BE2C (cell line): Measurements from ENCODE around the gene SSPN.
A peak's percentile ranks its signal among the peaks of the same experiment; 100 is the strongest.

ENCODE experiments used
- DNase-seq: peaks from one replicate; pipeline ENCODE4 v3.0.0-alpha.2; 2020
- H3K27me3 ChIP-seq: fragments of 250-450 bp; sonication (Bioruptor Pico); 2 replicates; pipeline ENCODE4 v1.5.1; 2020; ENCODE audit warnings: mild to moderate bottlenecking
- H3K36me3 ChIP-seq: fragments of 250-450 bp; sonication (Bioruptor Pico); 2 replicates; pipeline ENCODE4 v1.5.1; 2020; ENCODE audit warnings: mild to moderate bottlenecking
- H3K4me1 ChIP-seq: fragments of 250-450 bp; sonication (Bioruptor Pico); 2 replicates; pipeline ENCODE4 v1.5.1; 2020
- H3K4me3 ChIP-seq: 2 replicates; pipeline ENCODE4 v1.5.1; 2011; ENCODE audit warnings: low read depth, low read length
- H3K9me3 ChIP-seq: fragments of 250-450 bp; sonication (Bioruptor Pico); 2 replicates; pipeline ENCODE4 v1.5.1; 2020
- CTCF ChIP-seq: IDR thresholded peaks from 2 replicates; pipeline ENCODE4 v1.5.1; 2012; ENCODE audit warnings: mild to moderate bottlenecking, low read depth, low read length

SSPN gene

GRCh38 chr12:26188641-26189040 lies 6.7 kb upstream of the SSPN start:
- Histone ChIP-seq H3K4me3 (no peak overlapping the region), H3K27me3 (no peaks in the 10 kb centered on the region), H3K4me1 (peaks cover 4% of the 10 kb centered on the region; the same call in 1 of the 2 replicates), H3K36me3 (no peaks in the 10 kb centered on the region), H3K9me3 (no peaks in the 10 kb centered on the region)
- no peak for DNase-seq
- no peak for TF ChIP-seq CTCF

- no peaks in the 10 kb centered on the region for H3K36me3 ChIP-seq
- H3K9me3 ChIP-seq: no peaks in the 10 kb centered on the region
- no peak overlapping the region for H3K4me3 ChIP-seq
- peaks cover 16% of the 10 kb centered on the region for H3K27me3 ChIP-seq
- DNase-seq: no peak
- peaks cover 7% of the 10 kb centered on the region for H3K4me1 ChIP-seq
- TF ChIP-seq CTCF: no peak
Observed at GRCh38 chr12:26192142-26192541, 3.2 kb upstream of the SSPN start.

- no peak for DNase-seq
- peaks cover 13% of the 10 kb centered on the region for H3K4me1 ChIP-seq
- H3K27me3 ChIP-seq: peaks cover 16% of the 10 kb centered on the region
- no peaks in the 10 kb centered on the region for H3K9me3 ChIP-seq
- no peaks in the 10 kb centered on the region for H3K36me3 ChIP-seq
- H3K4me3 ChIP-seq: no peak overlapping the region
- no peak for TF ChIP-seq CTCF
Observed at GRCh38 chr12:26193539-26193938, 1.8 kb upstream of the SSPN start.

- peak overlapping the region; percentile 62 for H3K4me3 ChIP-seq
Observed at GRCh38 chr12:26195641-26196420, 458 bp downstream of the SSPN start.

GRCh38 chr12:26196421-26196716 lies 996 bp downstream of the SSPN start:
- H3K9me3 ChIP-seq: no peaks in the 10 kb centered on the region
- H3K4me3 ChIP-seq: peak overlapping the region; percentile 62
- peaks cover 16% of the 10 kb centered on the region for H3K27me3 ChIP-seq
- no peak for TF ChIP-seq CTCF
- H3K36me3 ChIP-seq: no peaks in the 10 kb centered on the region
- H3K4me1 ChIP-seq: peaks cover 13% of the 10 kb centered on the region
- no peak for DNase-seq

More at GRCh38 chr12:26195641-26196420, 458 bp downstream of the SSPN start:
- peak; percentile 34 for DNase-seq
- Histone ChIP-seq H3K27me3 (peaks cover 16% of the 10 kb centered on the region), H3K4me1 (peaks cover 13% of the 10 kb centered on the region), H3K36me3 (no peaks in the 10 kb centered on the region), H3K9me3 (no peaks in the 10 kb centered on the region)
- TF ChIP-seq CTCF: no peak

- H3K4me1 ChIP-seq: peaks cover 13% of the 10 kb centered on the region
- H3K36me3 ChIP-seq: no peaks in the 10 kb centered on the region
- TF ChIP-seq CTCF: no peak
- DNase-seq: peak; percentile 66
- no peaks in the 10 kb centered on the region for H3K9me3 ChIP-seq
- peaks cover 16% of the 10 kb centered on the region for H3K27me3 ChIP-seq
- no peak overlapping the region for H3K4me3 ChIP-seq
Observed at GRCh38 chr12:26197832-26198231, 2.5 kb downstream of the SSPN start.
